CD14-positive monocyte (primary cell): Measurements from ENCODE around the gene TLCD3A. TPM values are rescaled to one million over a fixed set of nuclear protein-coding genes. Genes with fewer than 3 reads are reported as not detected.

Experiments
- DNase-seq, 3 donors: peaks; one replicate each; pipeline ENCODE4 v3.0.0-alpha.2; 2011 to 2022
- H2AFZ ChIP-seq: 2 replicates; pipeline ENCODE4 v1.6.0; 2012; ENCODE audit warnings: mild to moderate bottlenecking, low read depth, low read length, inconsistent platforms; ENCODE audit not compliant: insufficient read depth, poor library complexity, severe bottlenecking
- H3K27ac ChIP-seq, 2 donors: 1 replicate in 1 of 2; 2 replicates in 1 of 2; pipeline ENCODE4 v1.5.1; 2012 to 2013; ENCODE audit warnings: low read length in 2 of 2, control low read depth in 1 of 2, inconsistent platforms in 1 of 2, low read depth in 1 of 2, mild to moderate bottlenecking in 1 of 2
- H3K27me3 ChIP-seq, 2 donors: one replicate each; pipeline versions ENCODE4 v1.6.0 to v1.6.1; 2011 to 2013; ENCODE audit warnings: low read length in 2 of 2; ENCODE audit not compliant: control insufficient read depth in 2 of 2, insufficient read depth in 2 of 2
- H3K36me3 ChIP-seq, 2 donors: replicated peaks in 1 of 2; 1 replicate in 1 of 2; 2 replicates in 1 of 2; pipeline versions ENCODE4 v1.5.1 to v1.6.1; 2012 to 2013; ENCODE audit warnings: low read length in 2 of 2, control low read depth in 1 of 2, inconsistent platforms in 1 of 2, mild to moderate bottlenecking in 1 of 2; ENCODE audit not compliant: insufficient read depth in 2 of 2, control insufficient read depth in 1 of 2
- H3K4me1 ChIP-seq, 2 donors: 1 replicate in 1 of 2; 2 replicates in 1 of 2; pipeline versions ENCODE4 v1.5.1 to v1.6.1; 2012 to 2013; ENCODE audit warnings: low read length in 2 of 2, control low read depth in 1 of 2, inconsistent platforms in 1 of 2, mild to moderate bottlenecking in 1 of 2, moderate library complexity in 1 of 2; ENCODE audit not compliant: insufficient read depth in 2 of 2, control insufficient read depth in 1 of 2
- H3K4me2 ChIP-seq: replicated peaks from 2 replicates; pipeline ENCODE3; 2012; ENCODE audit warnings: low read length, moderate library complexity, mild to moderate bottlenecking; ENCODE audit not compliant: poor library complexity, severe bottlenecking; ENCODE audit errors: extremely low read depth
- H3K4me3 ChIP-seq, 3 experiments: fragments of 200-600 bp in 1 of 3; sonication (generic) in 1 of 3; replicated peaks in 1 of 3; 1 replicate in 2 of 3; 2 replicates in 1 of 3; pipeline ENCODE4 v1.5.1; 2011 to 2013; ENCODE audit warnings: low read length in 3 of 3, mild to moderate bottlenecking in 3 of 3, control low read depth in 2 of 3, low read depth in 2 of 3, inconsistent platforms in 1 of 3, moderate library complexity in 1 of 3
- H3K79me2 ChIP-seq: 2 replicates; pipeline ENCODE4 v1.6.0; 2012; ENCODE audit warnings: mild to moderate bottlenecking, control low read depth, inconsistent platforms, low read length, moderate library complexity; ENCODE audit not compliant: insufficient read depth
- H3K9ac ChIP-seq: 2 replicates; pipeline ENCODE4 v1.6.0; 2017; ENCODE audit warnings: low read length, mild to moderate bottlenecking; ENCODE audit not compliant: insufficient read depth, poor library complexity, severe bottlenecking
- H3K9me3 ChIP-seq, 2 donors: replicated peaks in 1 of 2; 1 replicate in 1 of 2; 2 replicates in 1 of 2; pipeline versions ENCODE4 v1.5.1 to v1.6.1; 2012 to 2013; ENCODE audit warnings: low read length in 2 of 2, control low read depth in 1 of 2; ENCODE audit not compliant: control insufficient read depth in 1 of 2, insufficient read depth in 1 of 2
- H4K20me1 ChIP-seq: 2 replicates; pipeline ENCODE4 v1.6.0; 2012; ENCODE audit warnings: mild to moderate bottlenecking, low read length, control low read depth, moderate library complexity; ENCODE audit not compliant: insufficient read depth
- H3K27ac Mint-ChIP-seq, 7 donors: one replicate each; pipeline ENCODE4 v1.8.0; 2020; ENCODE audit warnings: mild to moderate bottlenecking in 7 of 7, mixed read lengths in 7 of 7, moderate library complexity in 6 of 7, inconsistent platforms in 2 of 7
- H3K27me3 Mint-ChIP-seq, 3 donors: one replicate each; pipeline ENCODE4 v1.8.0; 2021 to 2022; ENCODE audit warnings: low read depth in 3 of 3, mild to moderate bottlenecking in 3 of 3, mixed read lengths in 3 of 3, moderate library complexity in 3 of 3, inconsistent platforms in 1 of 3
- H3K36me3 Mint-ChIP-seq, 2 donors: one replicate each; pipeline ENCODE4 v1.8.0; 2020; ENCODE audit warnings: mixed read lengths in 2 of 2, inconsistent platforms in 1 of 2, mild to moderate bottlenecking in 1 of 2
- H3K4me1 Mint-ChIP-seq: one replicate; pipeline ENCODE4 v1.8.0; 2020; ENCODE audit warnings: mild to moderate bottlenecking, mixed read lengths
- H3K4me3 Mint-ChIP-seq, 2 donors: one replicate each; pipeline ENCODE4 v1.8.0; 2020; ENCODE audit warnings: mild to moderate bottlenecking in 2 of 2, mixed read lengths in 2 of 2, moderate library complexity in 1 of 2
- H3K9me3 Mint-ChIP-seq, 7 donors: one replicate each; pipeline ENCODE4 v1.8.0; 2020 to 2022; ENCODE audit warnings: mixed read lengths in 7 of 7, mild to moderate bottlenecking in 6 of 7, moderate library complexity in 6 of 7, inconsistent platforms in 2 of 7
- WGBS: methylation state at CpG from one replicate; pipeline ENCODE4 v1.1.5; 2013; ENCODE audit warnings: missing lambda C conversion rate; ENCODE audit not compliant: insufficient coverage; 5-methylcytosine and 5-hydroxymethylcytosine counted together
- intact Hi-C, 2 donors: fragments of 100-400 bp; cut with micrococcal nuclease; formaldehyde crosslinking; loops; one replicate each; pipeline versions ENCODE4 v1.15.0 to v1.15.1; 2023
- polyA plus RNA-seq, 3 donors: library from polyadenylated mRNA; depleted of rRNA in 1 of 3; unstranded in 2 of 3; stranded (reverse) in 1 of 3; fragments of 300-500 nt in 2 of 3; fragments of >200 nt in 1 of 3; fragmentation: Illumina TruSeq in 2 of 3; gene quantifications; 1 replicate in 2 of 3; 2 replicates in 1 of 3; pipeline ENCODE4 v1.2.3, GENCODE V29; 2012 to 2021
- TF ChIP-seq, protein P1 (sequence below): fragments of 200-600 bp; IDR thresholded peaks from one replicate; pipeline ENCODE4 v1.8.0; 2022; ENCODE audit warnings: antibody characterized with exemption, mild to moderate bottlenecking

The TLCD3A gene
- polyA plus RNA-seq, 3 donors: 0.09 to 1.8 (median 0.13) TPM

DNA sequence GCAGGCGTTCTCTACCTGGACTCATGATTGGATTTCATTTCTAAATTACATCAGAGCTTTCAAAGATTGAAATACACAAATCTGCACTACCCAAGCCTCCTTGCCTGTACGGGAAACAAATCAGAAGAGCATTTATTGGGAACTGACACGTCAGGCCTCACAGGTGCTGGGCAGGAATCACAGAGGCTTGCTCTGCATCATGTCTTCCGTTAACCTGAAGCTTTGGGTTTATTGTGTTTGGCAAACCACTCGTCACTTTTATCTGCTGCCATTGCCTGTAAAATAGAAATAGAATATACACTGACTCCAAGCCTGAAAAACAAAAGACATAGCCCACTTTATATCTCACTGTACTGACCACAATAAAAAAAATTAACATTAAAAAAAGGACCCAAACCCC is 27.6 kb downstream of the TLCD3A start:
- Histone ChIP-seq H3K4me3 (no peak overlapping the region), H3K27ac (no peak overlapping the region), H4K20me1 (no peaks in the 10 kb centered on the region), H3K4me2 (no peak overlapping the region), H3K36me3 (peaks cover 55 to 73% of the 10 kb centered on the region in 2 donors), H3K9ac (no peak overlapping the region), H3K79me2 (no peaks in the 10 kb centered on the region), H3K9me3 (no peaks in the 10 kb centered on the region), H2AFZ (no peak overlapping the region), H3K4me1 (no peaks in the 10 kb centered on the region), H3K27me3 (no peaks in the 10 kb centered on the region)
- peaks cover 58 to 72% of the 10 kb centered on the region in 2 donors for H3K36me3 Mint-ChIP-seq
- H3K27ac Mint-ChIP-seq: peak overlapping the region in 2 of 7 donors; percentile 2 to 50
- H3K9me3 Mint-ChIP-seq: no peaks in the 10 kb centered on the region
- TF ChIP-seq, protein P1, sequence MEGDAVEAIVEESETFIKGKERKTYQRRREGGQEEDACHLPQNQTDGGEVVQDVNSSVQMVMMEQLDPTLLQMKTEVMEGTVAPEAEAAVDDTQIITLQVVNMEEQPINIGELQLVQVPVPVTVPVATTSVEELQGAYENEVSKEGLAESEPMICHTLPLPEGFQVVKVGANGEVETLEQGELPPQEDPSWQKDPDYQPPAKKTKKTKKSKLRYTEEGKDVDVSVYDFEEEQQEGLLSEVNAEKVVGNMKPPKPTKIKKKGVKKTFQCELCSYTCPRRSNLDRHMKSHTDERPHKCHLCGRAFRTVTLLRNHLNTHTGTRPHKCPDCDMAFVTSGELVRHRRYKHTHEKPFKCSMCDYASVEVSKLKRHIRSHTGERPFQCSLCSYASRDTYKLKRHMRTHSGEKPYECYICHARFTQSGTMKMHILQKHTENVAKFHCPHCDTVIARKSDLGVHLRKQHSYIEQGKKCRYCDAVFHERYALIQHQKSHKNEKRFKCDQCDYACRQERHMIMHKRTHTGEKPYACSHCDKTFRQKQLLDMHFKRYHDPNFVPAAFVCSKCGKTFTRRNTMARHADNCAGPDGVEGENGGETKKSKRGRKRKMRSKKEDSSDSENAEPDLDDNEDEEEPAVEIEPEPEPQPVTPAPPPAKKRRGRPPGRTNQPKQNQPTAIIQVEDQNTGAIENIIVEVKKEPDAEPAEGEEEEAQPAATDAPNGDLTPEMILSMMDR: no peak
- H3K27me3 Mint-ChIP-seq: no peaks in the 10 kb centered on the region
- no peak overlapping the region for H3K4me3 Mint-ChIP-seq
- intact Hi-C loops: no loop called here
- H3K4me1 Mint-ChIP-seq: no peaks in the 10 kb centered on the region
- no peak for DNase-seq
- 100% methylated on average over 1 of the region's 5 CpGs for WGBS

DNA sequence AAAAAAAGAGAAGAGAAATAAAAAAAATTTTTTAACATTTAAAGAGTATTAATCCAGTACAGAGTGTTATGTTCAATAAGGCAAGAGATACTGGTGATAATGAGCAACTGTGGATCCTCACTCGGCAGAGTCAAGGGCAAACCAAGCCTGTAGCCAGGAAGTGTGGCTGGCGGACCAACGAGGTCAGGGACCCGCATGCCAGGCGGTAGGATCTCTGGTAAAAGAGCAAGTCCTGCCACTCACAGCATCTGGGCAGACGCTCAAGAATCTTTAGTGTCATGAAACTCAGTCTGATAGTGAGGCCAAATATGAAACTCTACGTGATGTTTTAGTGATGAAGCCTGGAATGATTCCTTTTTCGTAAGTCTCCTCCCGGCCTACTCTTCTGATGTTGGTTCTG is 28.0 kb downstream of the TLCD3A start:
- no peaks in the 10 kb centered on the region for H3K9me3 Mint-ChIP-seq
- no peaks in the 10 kb centered on the region for H3K9me3 ChIP-seq
- H4K20me1 ChIP-seq: no peaks in the 10 kb centered on the region
- no peaks in the 10 kb centered on the region for H3K4me1 ChIP-seq
- DNase-seq: no peak
- no peaks in the 10 kb centered on the region for H3K27me3 ChIP-seq
- H2AFZ ChIP-seq: no peak overlapping the region
- no peak overlapping the region for H3K4me3 ChIP-seq
- H3K4me2 ChIP-seq: no peak overlapping the region
- no peaks in the 10 kb centered on the region for H3K27me3 Mint-ChIP-seq
- H3K27ac Mint-ChIP-seq: peak overlapping the region in 3 of 7 donors; percentile 2 to 82 (median 50)
- no peak overlapping the region for H3K9ac ChIP-seq
- H3K4me3 Mint-ChIP-seq: no peak overlapping the region
- H3K4me1 Mint-ChIP-seq: no peaks in the 10 kb centered on the region
- H3K79me2 ChIP-seq: no peaks in the 10 kb centered on the region
- WGBS: 93% methylated on average over 7 of the region's 9 CpGs
- H3K27ac ChIP-seq: no peak overlapping the region
- TF ChIP-seq, protein P1: no peak
- intact Hi-C loops: no loop called here
- H3K36me3 Mint-ChIP-seq: peaks cover 62 to 76% of the 10 kb centered on the region in 2 donors
- peaks cover 58 to 77% of the 10 kb centered on the region in 2 donors for H3K36me3 ChIP-seq
